KOPT-K1 (cell line): ENCODE data around the gene PDZRN3.

Experiments used
- H3K27ac ChIP-seq: fragments of 200-600 bp; sonication (generic); 2 replicates; pipeline ENCODE4 v1.5.1; 2016; ENCODE audit warnings: antibody characterized with exemption, mild to moderate bottlenecking, low read depth, low read length; ENCODE audit not compliant: poor library complexity, severe bottlenecking
- H3K36me3 ChIP-seq: fragments of 200-600 bp; sonication (generic); 2 replicates; pipeline ENCODE4 v1.5.1; 2017; ENCODE audit warnings: antibody characterized with exemption, mild to moderate bottlenecking, low read length, moderate library complexity; ENCODE audit not compliant: insufficient read depth
- H3K9me3 ChIP-seq: fragments of 200-600 bp; sonication (generic); 2 replicates; pipeline ENCODE4 v1.5.1; 2017; ENCODE audit warnings: antibody characterized with exemption, low read length, mild to moderate bottlenecking; ENCODE audit not compliant: insufficient read depth, poor library complexity, severe bottlenecking

PDZRN3 gene

GRCh38 chr3:73624821-73625665 is at the start of gene PDZRN3:
Gene PDZRN3 (minus strand): TSS chr3:73624941.
- no peaks in the 10 kb centered on the region for H3K36me3 ChIP-seq
- no peak within 1 kb of the TSS for H3K27ac ChIP-seq

GRCh38 chr3:73674280-73674679 is 49.5 kb upstream of the PDZRN3 start:
- no peak overlapping the region for H3K27ac ChIP-seq
- no peaks in the 10 kb centered on the region for H3K36me3 ChIP-seq
- no peaks in the 10 kb centered on the region for H3K9me3 ChIP-seq

More at GRCh38 chr3:73624821-73625665, at the start of gene PDZRN3:
- H3K9me3 ChIP-seq, result no peaks in the 10 kb centered on the region

- H3K36me3 ChIP-seq, result no peaks in the 10 kb centered on the region
- H3K9me3 ChIP-seq, result no peaks in the 10 kb centered on the region
- H3K27ac ChIP-seq, result no peak overlapping the region
Measured at GRCh38 chr3:73669260-73669659, 44.5 kb upstream of the PDZRN3 start.

- no peak overlapping the region for H3K27ac ChIP-seq
- H3K9me3 ChIP-seq, result no peaks in the 10 kb centered on the region
- H3K36me3 ChIP-seq, result no peaks in the 10 kb centered on the region
Measured at GRCh38 chr3:73668391-73668790, 43.6 kb upstream of the PDZRN3 start.

GRCh38 chr3:73667889-73668288 is 43.1 kb upstream of the PDZRN3 start:
- Histone ChIP-seq H3K9me3 (no peaks in the 10 kb centered on the region), H3K36me3 (no peaks in the 10 kb centered on the region), H3K27ac (no peak overlapping the region)

GRCh38 chr3:73665286-73665685 is 40.5 kb upstream of the PDZRN3 start:
- Histone ChIP-seq H3K36me3 (no peaks in the 10 kb centered on the region), H3K27ac (no peak overlapping the region), H3K9me3 (no peaks in the 10 kb centered on the region)

GRCh38 chr3:73664389-73664788 is 39.6 kb upstream of the PDZRN3 start:
- Histone ChIP-seq H3K36me3 (no peaks in the 10 kb centered on the region), H3K27ac (no peak overlapping the region)

GRCh38 chr3:73663495-73663894 is 38.8 kb upstream of the PDZRN3 start:
- H3K36me3 ChIP-seq, result no peaks in the 10 kb centered on the region
- no peak overlapping the region for H3K27ac ChIP-seq

More at GRCh38 chr3:73664389-73664788, 39.6 kb upstream of the PDZRN3 start:
- no peaks in the 10 kb centered on the region for H3K9me3 ChIP-seq

GRCh38 chr3:73661265-73661664 is 36.5 kb upstream of the PDZRN3 start:
- Histone ChIP-seq H3K9me3 (no peaks in the 10 kb centered on the region), H3K27ac (no peak overlapping the region), H3K36me3 (no peaks in the 10 kb centered on the region)

More at GRCh38 chr3:73663495-73663894, 38.8 kb upstream of the PDZRN3 start:
- no peaks in the 10 kb centered on the region for H3K9me3 ChIP-seq

- Histone ChIP-seq H3K9me3 (no peaks in the 10 kb centered on the region), H3K27ac (no peak overlapping the region), H3K36me3 (no peaks in the 10 kb centered on the region)
Measured at GRCh38 chr3:73658227-73658626, 33.5 kb upstream of the PDZRN3 start.

GRCh38 chr3:73657186-73657585 is 32.4 kb upstream of the PDZRN3 start:
- Histone ChIP-seq H3K9me3 (no peaks in the 10 kb centered on the region), H3K36me3 (no peaks in the 10 kb centered on the region), H3K27ac (no peak overlapping the region)

- H3K27ac ChIP-seq, result no peak overlapping the region
- no peaks in the 10 kb centered on the region for H3K36me3 ChIP-seq
- H3K9me3 ChIP-seq, result no peaks in the 10 kb centered on the region
Measured at GRCh38 chr3:73656241-73656890, 31.6 kb upstream of the PDZRN3 start.

GRCh38 chr3:73655197-73655596 is 30.5 kb upstream of the PDZRN3 start:
- no peak overlapping the region for H3K27ac ChIP-seq
- H3K9me3 ChIP-seq, result no peaks in the 10 kb centered on the region
- H3K36me3 ChIP-seq, result no peaks in the 10 kb centered on the region

- no peaks in the 10 kb centered on the region for H3K9me3 ChIP-seq
Measured at GRCh38 chr3:73653877-73654276, 29.1 kb upstream of the PDZRN3 start.

GRCh38 chr3:73653351-73653750 is 28.6 kb upstream of the PDZRN3 start:
- no peaks in the 10 kb centered on the region for H3K9me3 ChIP-seq
- H3K36me3 ChIP-seq, result no peaks in the 10 kb centered on the region
- no peak overlapping the region for H3K27ac ChIP-seq

More at GRCh38 chr3:73653877-73654276, 29.1 kb upstream of the PDZRN3 start:
- Histone ChIP-seq H3K27ac (no peak overlapping the region), H3K36me3 (no peaks in the 10 kb centered on the region)
